B cell (primary cell): ENCODE data around the gene SFXN2. TPM values are rescaled to one million over a fixed set of nuclear protein-coding genes. Genes with fewer than 3 reads are reported as not detected.
A peak's percentile ranks its signal among the peaks of the same experiment; 100 is the strongest.
"Not testable (repeated sequence)": the region's sequence is repeated elsewhere in the genome, so short reads cannot be mapped to it uniquely, and the experiment has no call there.

ENCODE experiments used
- ATAC-seq: fragments of 200-7000 bp; cut with Tn5 transposase; one replicate; pipeline ENCODE4 v1.10.0; 2021; ENCODE audit warnings: low read depth, mild to moderate bottlenecking, moderate number of reproducible peaks, moderate library complexity
- CTCF ChIA-PET: fragments of 350-600 bp; sonication (Branson Sonifier 250); formaldehyde crosslinking; loops from one replicate; lab custom pipeline; 2021; ENCODE audit warnings: antibody characterized with exemption, inconsistent platforms; lab: Charles Lee
- POLR2A ChIA-PET: fragments of 350-600 bp; sonication (Branson Sonifier 250); formaldehyde crosslinking; loops from one replicate; lab custom pipeline; 2021; ENCODE audit warnings: antibody characterized with exemption; lab: Charles Lee
- DNase-seq: peaks from one replicate; pipeline ENCODE4 v3.0.0; 2013
- H2AFZ ChIP-seq: 2 replicates; pipeline ENCODE4 v1.6.1; 2012; ENCODE audit warnings: mild to moderate bottlenecking, low read depth, low read length; ENCODE audit not compliant: insufficient read depth, poor library complexity, severe bottlenecking
- H3K27ac ChIP-seq, 2 donors: 1 replicate in 1 of 2; 2 replicates in 1 of 2; pipeline ENCODE4 v1.5.1; 2012 to 2013; ENCODE audit warnings: low read length in 2 of 2, mild to moderate bottlenecking in 2 of 2, moderate library complexity in 1 of 2
- H3K27me3 ChIP-seq, 4 experiments: fragments of 200-600 bp in 1 of 4; sonication (generic) in 1 of 4; replicated peaks in 1 of 4; 1 replicate in 2 of 4; 2 replicates in 2 of 4; pipeline versions ENCODE4 v1.6.1 to v1.7.0; 2013 to 2016; ENCODE audit warnings: low read length in 3 of 4, mild to moderate bottlenecking in 2 of 4, mixed read lengths in 1 of 4, moderate library complexity in 1 of 4; ENCODE audit not compliant: insufficient read depth in 4 of 4, control insufficient read depth in 3 of 4; ENCODE audit errors: control extremely low read depth in 1 of 4
- H3K36me3 ChIP-seq, 2 experiments: replicated peaks in 1 of 2; 1 replicate in 1 of 2; 2 replicates in 1 of 2; pipeline versions ENCODE4 v1.6.1 to v1.7.1; 2013; ENCODE audit warnings: low read length in 1 of 2; ENCODE audit not compliant: insufficient read depth in 2 of 2, control insufficient read depth in 1 of 2; ENCODE audit errors: control extremely low read depth in 1 of 2, extremely low read depth in 1 of 2
- H3K4me1 ChIP-seq, 2 donors: fragments of 200-600 bp in 1 of 2; sonication (generic) in 1 of 2; 1 replicate in 1 of 2; 2 replicates in 1 of 2; pipeline versions ENCODE4 v1.5.1 to v1.6.1; 2013 to 2017; ENCODE audit warnings: low read length in 2 of 2; ENCODE audit not compliant: control insufficient read depth in 2 of 2, insufficient read depth in 2 of 2
- H3K4me2 ChIP-seq: replicated peaks from 2 replicates; pipeline ENCODE3; 2012; ENCODE audit warnings: mild to moderate bottlenecking, low read depth, low read length; ENCODE audit not compliant: poor library complexity, severe bottlenecking
- H3K4me3 ChIP-seq, 5 experiments: fragments of 200-600 bp in 1 of 5; sonication (generic) in 1 of 5; 1 replicate in 3 of 5; 2 replicates in 2 of 5; pipeline versions ENCODE4 v1.5.1 to v1.7.0; 2011 to 2016; ENCODE audit warnings: low read length in 4 of 5, mild to moderate bottlenecking in 4 of 5, low read depth in 2 of 5, control low read depth in 1 of 5, moderate library complexity in 1 of 5; ENCODE audit not compliant: insufficient read depth in 1 of 5; ENCODE audit errors: control extremely low read depth in 1 of 5, extremely low read depth in 1 of 5
- H3K79me2 ChIP-seq: fragments of 200-600 bp; sonication (generic); one replicate; pipeline ENCODE4 v1.6.0; 2016; ENCODE audit warnings: low read length; ENCODE audit not compliant: control insufficient read depth, insufficient read depth
- H3K9ac ChIP-seq: fragments of 200-600 bp; sonication (generic); 2 replicates; pipeline ENCODE4 v1.6.1; 2017; ENCODE audit warnings: mild to moderate bottlenecking, low read length, moderate library complexity
- H3K9me3 ChIP-seq, 3 donors: one replicate each; pipeline versions ENCODE4 v1.6.1 to v1.7.1; 2013; ENCODE audit warnings: low read length in 2 of 3; ENCODE audit not compliant: control insufficient read depth in 2 of 3, insufficient read depth in 1 of 3; ENCODE audit errors: control extremely low read depth in 1 of 3
- H4K20me1 ChIP-seq: 2 replicates; pipeline ENCODE4 v1.6.0; 2012; ENCODE audit warnings: mild to moderate bottlenecking, low read length; ENCODE audit not compliant: insufficient read depth, control insufficient read depth, poor library complexity, severe bottlenecking
- H3K27ac Mint-ChIP-seq: one replicate; pipeline ENCODE4 v1.8.0; 2021; ENCODE audit warnings: mixed read lengths
- H3K27me3 Mint-ChIP-seq: one replicate; pipeline ENCODE4 v1.8.0; 2021; ENCODE audit warnings: mixed read lengths
- H3K4me1 Mint-ChIP-seq: one replicate; pipeline ENCODE4 v1.8.0; 2021; ENCODE audit warnings: mixed read lengths
- H3K4me3 Mint-ChIP-seq: one replicate; pipeline ENCODE4 v1.8.0; 2021; ENCODE audit warnings: mixed read lengths
- H3K9me3 Mint-ChIP-seq: one replicate; pipeline ENCODE4 v1.8.0; 2022; ENCODE audit warnings: mixed read lengths; ENCODE audit not compliant: insufficient read depth
- CTCF ChIP-seq: fragments of 200-600 bp; IDR thresholded peaks from one replicate; pipeline ENCODE4 v1.8.0; 2022; ENCODE audit warnings: antibody characterized with exemption, mild to moderate bottlenecking
- EZH2 ChIP-seq: IDR thresholded peaks from 2 replicates; pipeline ENCODE4 v1.6.1; 2012; ENCODE audit warnings: borderline replicate concordance, low read depth, mild to moderate bottlenecking, moderate library complexity, low read length; ENCODE audit not compliant: insufficient read depth, poor library complexity, severe bottlenecking
- WGBS: methylation state at CpG from one replicate; pipeline ENCODE4 v1.1.5; 2013; ENCODE audit warnings: missing lambda C conversion rate; ENCODE audit not compliant: insufficient coverage; 5-methylcytosine and 5-hydroxymethylcytosine counted together
- intact Hi-C: fragments of 100-400 bp; cut with micrococcal nuclease; formaldehyde crosslinking; loops from one replicate; pipeline ENCODE4 v1.10.0; 2022
- polyA plus RNA-seq: library from polyadenylated mRNA; depleted of rRNA; stranded (reverse); fragments of >200 nt; gene quantifications from 2 replicates; pipeline ENCODE4 v1.2.3, GENCODE V29; 2012
- total RNA-seq, 2 donors: library from RNA; stranded (reverse); fragments of 120-200 nt in 1 of 2; gene quantifications; 1 replicate in 1 of 2; 2 replicates in 1 of 2; pipeline versions ENCODE4 v1.2.3 to v1.2.4, GENCODE V29; 2013 to 2022

SFXN2 gene
- total and polyA plus RNA-seq, 2 donors (not counting 1 experiment from before 2014, with no cell fraction given): 8.1 to 23.5 TPM

GRCh38 chr10:102741726-102742237 is 27.3 kb downstream of the SFXN2 start:
- no CpG with 5 or more reads among the region's 2 CpGs for WGBS

GRCh38 chr10:102742313-102742712 is 27.9 kb downstream of the SFXN2 start:
- ATAC-seq, H3K27me3 Mint-ChIP-seq, H3K4me3 ChIP-seq, DNase-seq, H3K36me3 ChIP-seq, H3K27ac ChIP-seq, H3K27me3 ChIP-seq, H4K20me1 ChIP-seq, H3K9me3 Mint-ChIP-seq, H3K27ac Mint-ChIP-seq, H3K4me2 ChIP-seq, POLR2A ChIA-PET, H3K9me3 ChIP-seq, H3K9ac ChIP-seq: not testable (repeated sequence)
- intact Hi-C loops: loop anchor here (2.0 to 10.0 kb wide), 3 partner anchors 52 to 622 kb away; partner anchors contain the start of genes ACTR1A, SUFU and TAF5
- peaks cover 37% of the 10 kb centered on the region for H3K79me2 ChIP-seq
- peak overlapping the region; percentile 72 for H3K4me3 Mint-ChIP-seq
- peaks cover 36% of the 10 kb centered on the region for H3K4me1 Mint-ChIP-seq
- peak overlapping the region; percentile 87 for H2AFZ ChIP-seq
- WGBS: 91% methylated on average over 4 of the region's 5 CpGs
- peaks cover 24 to 25% of the 10 kb centered on the region in 2 donors for H3K4me1 ChIP-seq
- CTCF ChIA-PET: interaction anchor here (1.1 kb wide), 1 partner anchor 9 kb away, joined by 3 read pairs; no protein-coding TSS in a partner anchor

More at GRCh38 chr10:102741726-102742237, 27.3 kb downstream of the SFXN2 start:
- ChIA-PET POLR2A (no interaction called here), CTCF (interaction anchor here (1.1 to 1.8 kb wide), 2 partner anchors 10 to 28 kb away, joined by 3 to 9 read pairs; partner anchors contain the start of genes ARL3 and SFXN2)
- peaks cover 2 to 4% of the 10 kb centered on the region in 2 experiments for H3K36me3 ChIP-seq
- H3K79me2 ChIP-seq: peaks cover 32% of the 10 kb centered on the region
- Mint-ChIP-seq H3K4me1 (peaks cover 36% of the 10 kb centered on the region), H3K4me3 (no peak overlapping the region), H3K9me3 (no peaks in the 10 kb centered on the region), H3K27ac (no peak overlapping the region), H3K27me3 (no peaks in the 10 kb centered on the region)
- H3K27me3 ChIP-seq: peaks cover 0 to 2% (median 0%) of the 10 kb centered on the region in 4 experiments
- H4K20me1 ChIP-seq: peaks cover 10% of the 10 kb centered on the region
- H3K4me3 ChIP-seq: no peak overlapping the region
- no peak for TF ChIP-seq CTCF
- TF ChIP-seq EZH2: no peak
- H3K4me1 ChIP-seq: peaks cover 24 to 25% of the 10 kb centered on the region in 2 donors
- no peaks in the 10 kb centered on the region for H3K9me3 ChIP-seq
- no peak overlapping the region for H2AFZ ChIP-seq
- DNase-seq: no peak
- H3K9ac ChIP-seq: no peak overlapping the region
- no peak for ATAC-seq
- intact Hi-C loops: loop anchor here (2.0 to 10.0 kb wide), 3 partner anchors 53 to 623 kb away; partner anchors contain the start of genes ACTR1A, SUFU and TAF5
- no peak overlapping the region for H3K27ac ChIP-seq
- no peak overlapping the region for H3K4me2 ChIP-seq
